ENCODE data around the gene STXBP6.

The STXBP6 gene

DNA sequence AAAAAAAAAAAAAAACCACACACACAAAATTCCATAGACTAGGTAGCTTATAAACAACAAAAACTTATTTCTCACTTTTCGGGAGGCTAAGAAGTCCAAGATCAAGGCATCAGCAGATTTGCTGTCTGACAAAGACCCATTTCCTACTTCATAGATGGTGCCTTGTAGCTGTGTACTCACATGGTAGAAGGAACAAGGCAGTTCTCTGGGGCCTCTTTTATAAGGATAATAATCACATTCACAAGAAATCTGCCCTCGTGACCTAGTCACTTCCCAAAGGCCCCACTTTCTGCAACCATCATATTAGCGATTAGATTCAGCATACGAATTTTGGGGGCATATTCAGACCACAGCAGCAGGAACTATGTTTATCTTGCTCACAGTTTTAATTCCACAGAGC is 54.9 kb downstream of the STXBP6 start:
- peaks cover 0 to 4% (median 0%) of the 10 kb centered on the region in 4 experiments for H3K4me1 ChIP-seq (ENCODE audit: control extremely low read depth in 1 of 4, control insufficient read depth in 4 of 4, insufficient read depth in 4 of 4, low read length in 3 of 4)
- H3K27ac ChIP-seq (ENCODE audit: insufficient read depth in 1 of 2, low read depth in 1 of 2, low read length in 2 of 2, poor library complexity in 1 of 2, severe bottlenecking in 2 of 2), result no peak overlapping the region
- POLR2A ChIA-PET, result no interaction called here
- WGBS (ENCODE audit: insufficient coverage), result 90% methylated on average over 2 of the region's 4 CpGs
- no peak for DNase-seq
- H3K36me3 ChIP-seq (ENCODE audit: control insufficient read depth in 4 of 4, insufficient read depth in 4 of 4, low read length in 3 of 4), result no peaks in the 10 kb centered on the region
- CTCF ChIA-PET, result no interaction called here
- no peak overlapping the region for H3K4me3 ChIP-seq (ENCODE audit: control insufficient read depth in 1 of 7, extremely low read depth in 1 of 7, insufficient read depth in 4 of 7, low read depth in 2 of 7, low read length in 6 of 7)
- peaks cover 0 to 3% (median 0%) of the 10 kb centered on the region in 5 experiments for H3K9me3 ChIP-seq (ENCODE audit: control extremely low read depth in 1 of 5, control insufficient read depth in 4 of 5, insufficient read depth in 2 of 5, low read depth in 1 of 5, low read length in 4 of 5)
- H3K27me3 ChIP-seq (replicated peaks in 2 of 5; ENCODE audit: control insufficient read depth in 4 of 5, insufficient read depth in 5 of 5, low read length in 4 of 5), result no peaks in the 10 kb centered on the region

DNA sequence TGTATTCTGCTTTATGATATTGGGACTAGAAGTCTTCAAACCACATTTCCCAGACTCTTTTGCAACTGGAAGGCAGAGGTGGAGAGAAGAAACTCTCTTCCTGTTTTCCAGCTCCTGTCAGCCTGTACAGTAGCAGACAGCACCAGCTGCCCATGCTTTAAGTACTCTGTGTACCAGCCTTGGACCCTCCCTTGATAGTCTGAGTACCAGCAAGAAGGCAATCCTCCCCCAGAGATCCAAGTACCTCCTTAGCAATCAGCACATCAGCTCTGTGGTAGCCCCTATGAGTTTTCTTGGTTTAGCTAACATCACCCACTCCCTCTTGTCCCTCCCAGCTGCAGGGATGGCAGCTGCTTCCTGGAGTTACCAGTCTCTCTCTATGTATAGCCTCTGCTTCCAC is 56.3 kb downstream of the STXBP6 start:
- peak in 2 of 3 donors; percentile 3 to 35 for DNase-seq
- Histone ChIP-seq H3K27me3 (replicated peaks in 2 of 5; ENCODE audit: control insufficient read depth in 4 of 5, insufficient read depth in 5 of 5, low read length in 4 of 5) (no peaks in the 10 kb centered on the region), H3K4me1 (ENCODE audit: control extremely low read depth in 1 of 4, control insufficient read depth in 4 of 4, insufficient read depth in 4 of 4, low read length in 3 of 4) (peaks cover 0 to 5% (median 2%) of the 10 kb centered on the region in 4 experiments), H3K9me3 (ENCODE audit: control extremely low read depth in 1 of 5, control insufficient read depth in 4 of 5, insufficient read depth in 2 of 5, low read depth in 1 of 5, low read length in 4 of 5) (no peaks in the 10 kb centered on the region), H3K36me3 (ENCODE audit: control insufficient read depth in 4 of 4, insufficient read depth in 4 of 4, low read length in 3 of 4) (no peaks in the 10 kb centered on the region), H3K27ac (ENCODE audit: insufficient read depth in 1 of 2, low read depth in 1 of 2, low read length in 2 of 2, poor library complexity in 1 of 2, severe bottlenecking in 2 of 2) (no peak overlapping the region), H3K4me3 (ENCODE audit: control insufficient read depth in 1 of 7, extremely low read depth in 1 of 7, insufficient read depth in 4 of 7, low read depth in 2 of 7, low read length in 6 of 7) (no peak overlapping the region)
- CTCF ChIA-PET, result interaction anchor here (1.0 to 1.5 kb wide), 4 partner anchors 14 to 65 kb away, joined by 3 to 4 read pairs (median 4); no protein-coding TSS in a partner anchor
- POLR2A ChIA-PET, result no interaction called here

DNA sequence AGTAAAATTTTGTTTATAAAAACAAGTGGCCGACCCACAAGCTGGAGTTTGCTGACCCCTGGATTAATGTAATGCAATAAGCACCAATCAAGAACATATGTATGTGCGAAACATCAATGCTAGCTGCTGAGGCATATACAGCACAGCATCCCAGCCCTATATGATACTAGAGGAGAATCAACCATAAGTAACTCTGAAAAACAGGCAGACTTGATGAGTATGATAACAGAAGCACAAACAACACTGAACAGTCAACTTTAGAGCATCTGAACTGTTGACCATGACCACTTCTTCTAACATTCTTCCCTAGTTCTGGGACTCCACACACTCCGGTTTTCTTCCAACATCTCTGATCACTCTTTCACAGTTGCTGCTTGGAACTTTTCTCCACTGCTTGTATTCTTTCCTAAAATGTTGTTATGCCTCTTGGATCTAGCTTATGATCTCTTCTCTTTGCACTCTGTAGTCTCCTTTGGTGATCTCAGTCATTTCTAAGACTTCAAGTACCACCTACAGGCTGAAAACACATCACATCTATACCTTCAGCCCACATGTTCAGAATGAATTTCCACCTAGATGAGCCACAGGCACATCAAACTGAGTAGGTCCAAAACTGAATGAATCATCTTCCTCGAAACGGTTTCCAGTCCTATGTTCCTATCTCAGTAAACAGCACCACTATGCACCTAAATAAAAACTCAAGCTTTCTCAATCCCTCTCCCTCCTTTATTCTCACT is 57.2 kb downstream of the STXBP6 start:
- CTCF ChIA-PET, result interaction anchor here (1.0 to 1.5 kb wide), 3 partner anchors 15 to 256 kb away, joined by 3 to 4 read pairs (median 3); no protein-coding TSS in a partner anchor
- H3K9me3 ChIP-seq (ENCODE audit: control extremely low read depth in 1 of 5, control insufficient read depth in 4 of 5, insufficient read depth in 2 of 5, low read depth in 1 of 5, low read length in 4 of 5), result no peaks in the 10 kb centered on the region
- WGBS (ENCODE audit: insufficient coverage), result 92% methylated on average over 4 of the region's 5 CpGs

DNA sequence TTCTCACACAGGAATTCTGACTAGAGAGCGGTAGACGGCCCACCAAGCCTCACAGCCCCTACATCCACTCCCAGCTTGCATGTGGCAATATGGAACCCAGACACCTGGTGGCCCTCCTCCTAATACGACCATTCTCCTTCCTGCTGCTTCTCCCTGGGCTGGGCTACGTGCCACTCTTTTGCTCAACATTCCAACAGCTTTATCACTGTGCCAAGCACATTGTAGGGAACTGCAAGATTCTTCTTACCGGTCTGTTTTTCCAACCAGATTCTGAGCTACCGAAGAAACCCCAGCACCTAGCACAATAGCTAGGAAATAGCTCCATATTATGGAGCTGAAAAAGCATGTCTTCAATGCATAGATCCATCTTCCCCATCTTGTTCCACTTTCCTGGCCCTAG is 58.1 kb downstream of the STXBP6 start:
- 100% methylated on average over 5 of the region's 6 CpGs for WGBS (ENCODE audit: insufficient coverage)
- ChIA-PET CTCF (interaction anchor here (1.5 kb wide), 1 partner anchor 255 kb away, joined by 3 read pairs; no protein-coding TSS in a partner anchor), POLR2A (no interaction called here)
- Histone ChIP-seq H3K36me3 (ENCODE audit: control insufficient read depth in 4 of 4, insufficient read depth in 4 of 4, low read length in 3 of 4) (no peaks in the 10 kb centered on the region), H3K4me3 (ENCODE audit: control insufficient read depth in 1 of 7, extremely low read depth in 1 of 7, insufficient read depth in 4 of 7, low read depth in 2 of 7, low read length in 6 of 7) (no peak overlapping the region), H3K27me3 (replicated peaks in 2 of 5; ENCODE audit: control insufficient read depth in 4 of 5, insufficient read depth in 5 of 5, low read length in 4 of 5) (no peaks in the 10 kb centered on the region), H3K27ac (ENCODE audit: insufficient read depth in 1 of 2, low read depth in 1 of 2, low read length in 2 of 2, poor library complexity in 1 of 2, severe bottlenecking in 2 of 2) (no peak overlapping the region), H3K9me3 (ENCODE audit: control extremely low read depth in 1 of 5, control insufficient read depth in 4 of 5, insufficient read depth in 2 of 5, low read depth in 1 of 5, low read length in 4 of 5) (no peaks in the 10 kb centered on the region), H3K4me1 (ENCODE audit: control extremely low read depth in 1 of 4, control insufficient read depth in 4 of 4, insufficient read depth in 4 of 4, low read length in 3 of 4) (peaks cover 0 to 7% (median 2%) of the 10 kb centered on the region in 4 experiments)
- no peak for DNase-seq

More for the DNA sequence above, 57.2 kb downstream of the STXBP6 start:
- Histone ChIP-seq H3K4me1 (ENCODE audit: control extremely low read depth in 1 of 4, control insufficient read depth in 4 of 4, insufficient read depth in 4 of 4, low read length in 3 of 4) (peaks cover 0 to 7% (median 2%) of the 10 kb centered on the region in 4 experiments), H3K27ac (ENCODE audit: insufficient read depth in 1 of 2, low read depth in 1 of 2, low read length in 2 of 2, poor library complexity in 1 of 2, severe bottlenecking in 2 of 2) (no peak overlapping the region), H3K27me3 (replicated peaks in 2 of 5; ENCODE audit: control insufficient read depth in 4 of 5, insufficient read depth in 5 of 5, low read length in 4 of 5) (no peaks in the 10 kb centered on the region), H3K4me3 (ENCODE audit: control insufficient read depth in 1 of 7, extremely low read depth in 1 of 7, insufficient read depth in 4 of 7, low read depth in 2 of 7, low read length in 6 of 7) (no peak overlapping the region), H3K36me3 (ENCODE audit: control insufficient read depth in 4 of 4, insufficient read depth in 4 of 4, low read length in 3 of 4) (no peaks in the 10 kb centered on the region)
- POLR2A ChIA-PET, result no interaction called here
- peak in 1 of 3 donors; percentile 3 for DNase-seq

DNA sequence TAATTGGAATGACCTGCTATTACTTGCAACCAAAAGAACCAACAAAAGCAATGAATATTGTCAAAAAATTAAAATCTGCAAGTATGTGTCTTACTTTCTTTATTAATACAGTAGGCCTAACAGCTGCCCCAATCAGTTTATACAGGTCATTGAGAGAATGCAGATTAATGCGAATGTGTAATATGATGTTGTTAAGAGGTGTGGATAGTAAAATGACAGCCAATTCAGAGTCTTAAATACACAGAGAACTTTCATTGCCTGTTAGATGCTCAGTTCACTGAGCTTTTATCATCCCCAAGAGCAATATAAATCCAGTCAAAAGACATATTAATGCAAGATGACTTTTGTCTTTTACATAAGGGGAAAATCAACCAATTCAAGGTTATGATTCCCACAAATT is 58.7 kb downstream of the STXBP6 start:
- CTCF ChIA-PET, result no interaction called here
- Histone ChIP-seq H3K36me3 (ENCODE audit: control insufficient read depth in 4 of 4, insufficient read depth in 4 of 4, low read length in 3 of 4) (no peaks in the 10 kb centered on the region), H3K9me3 (ENCODE audit: control extremely low read depth in 1 of 5, control insufficient read depth in 4 of 5, insufficient read depth in 2 of 5, low read depth in 1 of 5, low read length in 4 of 5) (no peaks in the 10 kb centered on the region), H3K27ac (ENCODE audit: insufficient read depth in 1 of 2, low read depth in 1 of 2, low read length in 2 of 2, poor library complexity in 1 of 2, severe bottlenecking in 2 of 2) (no peak overlapping the region), H3K4me3 (ENCODE audit: control insufficient read depth in 1 of 7, extremely low read depth in 1 of 7, insufficient read depth in 4 of 7, low read depth in 2 of 7, low read length in 6 of 7) (no peak overlapping the region), H3K4me1 (ENCODE audit: control extremely low read depth in 1 of 4, control insufficient read depth in 4 of 4, insufficient read depth in 4 of 4, low read length in 3 of 4) (peaks cover 0 to 7% (median 2%) of the 10 kb centered on the region in 4 experiments), H3K27me3 (replicated peaks in 2 of 5; ENCODE audit: control insufficient read depth in 4 of 5, insufficient read depth in 5 of 5, low read length in 4 of 5) (no peaks in the 10 kb centered on the region)
- DNase-seq, result no peak
- no CpG with 5 or more reads among the region's 1 CpG for WGBS (ENCODE audit: insufficient coverage)
- POLR2A ChIA-PET, result no interaction called here

DNA sequence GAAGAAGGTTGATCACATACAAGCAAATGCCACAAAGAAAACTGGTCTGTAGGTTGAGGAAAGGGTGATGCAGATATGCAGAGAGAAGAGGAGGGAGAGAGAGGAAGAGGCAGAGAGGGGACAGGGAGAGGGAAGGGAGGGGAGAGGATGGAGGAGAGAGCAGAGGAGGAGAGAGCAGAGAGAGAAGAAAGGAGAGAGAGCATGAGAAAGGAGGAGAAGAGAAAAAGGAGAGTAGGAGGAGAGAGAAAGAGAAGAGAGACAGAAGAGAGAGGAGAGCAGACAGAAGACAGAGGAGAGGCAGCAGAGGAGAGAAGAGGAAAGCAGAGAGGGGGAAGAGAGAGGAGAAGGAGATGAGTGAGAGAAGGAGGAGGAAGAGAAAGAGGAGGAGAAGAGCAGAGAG is 59.2 kb downstream of the STXBP6 start:
- H3K27me3 ChIP-seq (replicated peaks in 2 of 5; ENCODE audit: control insufficient read depth in 4 of 5, insufficient read depth in 5 of 5, low read length in 4 of 5), result no peaks in the 10 kb centered on the region
- ChIA-PET CTCF (no interaction called here), POLR2A (interaction anchor here (0.7 kb wide), 1 partner anchor 219 kb away, joined by 3 read pairs; no protein-coding TSS in a partner anchor)
- H3K4me3 ChIP-seq (ENCODE audit: control insufficient read depth in 1 of 7, extremely low read depth in 1 of 7, insufficient read depth in 4 of 7, low read depth in 2 of 7, low read length in 6 of 7), result no peak overlapping the region
- DNase-seq, result no peak
- peaks cover 0 to 8% (median 4%) of the 10 kb centered on the region in 4 experiments for H3K4me1 ChIP-seq (ENCODE audit: control extremely low read depth in 1 of 4, control insufficient read depth in 4 of 4, insufficient read depth in 4 of 4, low read length in 3 of 4)
- no peaks in the 10 kb centered on the region for H3K9me3 ChIP-seq (ENCODE audit: control extremely low read depth in 1 of 5, control insufficient read depth in 4 of 5, insufficient read depth in 2 of 5, low read depth in 1 of 5, low read length in 4 of 5)
- H3K36me3 ChIP-seq (ENCODE audit: control insufficient read depth in 4 of 4, insufficient read depth in 4 of 4, low read length in 3 of 4), result no peaks in the 10 kb centered on the region
- no peak overlapping the region for H3K27ac ChIP-seq (ENCODE audit: insufficient read depth in 1 of 2, low read depth in 1 of 2, low read length in 2 of 2, poor library complexity in 1 of 2, severe bottlenecking in 2 of 2)

DNA sequence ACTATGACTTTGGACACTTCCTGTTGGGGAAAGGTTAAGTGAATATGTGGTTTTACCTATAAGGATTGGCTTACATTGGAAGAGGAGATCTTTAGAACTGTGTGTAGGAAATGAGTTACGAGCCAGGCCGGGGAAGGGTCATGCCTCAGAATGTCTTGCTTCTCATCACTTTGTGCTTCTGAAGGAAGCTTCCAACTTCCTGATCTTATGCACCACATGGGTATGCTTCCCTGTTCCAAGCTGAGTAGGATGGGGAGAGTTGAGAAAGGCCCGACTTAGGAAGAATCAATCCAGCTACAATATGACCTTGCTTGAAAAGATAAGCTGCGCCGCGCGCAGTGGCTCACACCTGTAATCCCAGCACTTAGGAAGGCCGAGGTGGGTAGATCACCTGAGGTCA is 59.9 kb downstream of the STXBP6 start:
- CTCF ChIA-PET, result interaction anchor here (1.2 kb wide), 1 partner anchor 185 kb away, joined by 4 read pairs; no protein-coding TSS in a partner anchor

More for the DNA sequence above, 59.9 kb downstream of the STXBP6 start:
- WGBS (ENCODE audit: insufficient coverage), result 89% methylated on average over 3 of the region's 8 CpGs
- Histone ChIP-seq H3K27ac (ENCODE audit: insufficient read depth in 1 of 2, low read depth in 1 of 2, low read length in 2 of 2, poor library complexity in 1 of 2, severe bottlenecking in 2 of 2) (no peak overlapping the region), H3K4me3 (ENCODE audit: control insufficient read depth in 1 of 7, extremely low read depth in 1 of 7, insufficient read depth in 4 of 7, low read depth in 2 of 7, low read length in 6 of 7) (no peak overlapping the region), H3K36me3 (ENCODE audit: control insufficient read depth in 4 of 4, insufficient read depth in 4 of 4, low read length in 3 of 4) (no peaks in the 10 kb centered on the region), H3K4me1 (ENCODE audit: control extremely low read depth in 1 of 4, control insufficient read depth in 4 of 4, insufficient read depth in 4 of 4, low read length in 3 of 4) (peaks cover 0 to 15% (median 7%) of the 10 kb centered on the region in 4 experiments), H3K9me3 (ENCODE audit: control extremely low read depth in 1 of 5, control insufficient read depth in 4 of 5, insufficient read depth in 2 of 5, low read depth in 1 of 5, low read length in 4 of 5) (no peaks in the 10 kb centered on the region), H3K27me3 (replicated peaks in 2 of 5; ENCODE audit: control insufficient read depth in 4 of 5, insufficient read depth in 5 of 5, low read length in 4 of 5) (no peaks in the 10 kb centered on the region)
- POLR2A ChIA-PET, result interaction anchor here (0.7 kb wide), 1 partner anchor 219 kb away, joined by 3 read pairs; no protein-coding TSS in a partner anchor
- no peak for DNase-seq
